Measurements from ENCODE around the gene TCF12.

TCF12 gene

GRCh38 chr15:56893364-56893678 lies 25.1 kb upstream of the TCF12 start:
- peaks cover 9% of the 10 kb centered on the region for H3K4me1 Mint-ChIP-seq (ENCODE audit: low read depth)
- H3K27me3 Mint-ChIP-seq: peaks cover 2% of the 10 kb centered on the region
- no peak overlapping the region for H3K4me3 Mint-ChIP-seq
- H3K9me3 Mint-ChIP-seq (ENCODE audit: low read depth): no peaks in the 10 kb centered on the region
- H3K27ac Mint-ChIP-seq: no peak overlapping the region
- H3K36me3 Mint-ChIP-seq: peaks cover 6% of the 10 kb centered on the region

- peaks cover 6% of the 10 kb centered on the region for H3K36me3 Mint-ChIP-seq
- H3K4me1 Mint-ChIP-seq (ENCODE audit: low read depth): no peaks in the 10 kb centered on the region
- peaks cover 4% of the 10 kb centered on the region for H3K27me3 Mint-ChIP-seq
- H3K4me3 Mint-ChIP-seq: no peak overlapping the region
- H3K27ac Mint-ChIP-seq: no peak overlapping the region
- no peaks in the 10 kb centered on the region for H3K9me3 Mint-ChIP-seq (ENCODE audit: low read depth)
These were observed 23.8 kb upstream of the TCF12 start for GRCh38 chr15:56894601-56895000.

GRCh38 chr15:56901931-56902330 lies 16.5 kb upstream of the TCF12 start:
- Mint-ChIP-seq H3K27ac (no peak overlapping the region), H3K36me3 (peaks cover 3% of the 10 kb centered on the region), H3K4me3 (no peak overlapping the region), H3K27me3 (peaks cover 4% of the 10 kb centered on the region), H3K9me3 (ENCODE audit: low read depth) (no peaks in the 10 kb centered on the region), H3K4me1 (ENCODE audit: low read depth) (peaks cover 4% of the 10 kb centered on the region)

- no peaks in the 10 kb centered on the region for H3K9me3 Mint-ChIP-seq (ENCODE audit: low read depth)
- peak overlapping the region; percentile 12 for H3K4me3 Mint-ChIP-seq
- H3K4me1 Mint-ChIP-seq (ENCODE audit: low read depth): peaks cover 10% of the 10 kb centered on the region
- no peak overlapping the region for H3K27ac Mint-ChIP-seq
- H3K36me3 Mint-ChIP-seq: peaks cover 4% of the 10 kb centered on the region
- H3K27me3 Mint-ChIP-seq: no peaks in the 10 kb centered on the region
These were observed 11.7 kb upstream of the TCF12 start for GRCh38 chr15:56906766-56907165.

- Mint-ChIP-seq H3K27ac (no peak overlapping the region), H3K9me3 (ENCODE audit: low read depth) (no peaks in the 10 kb centered on the region), H3K4me1 (ENCODE audit: low read depth) (peaks cover 13% of the 10 kb centered on the region), H3K27me3 (no peaks in the 10 kb centered on the region), H3K4me3 (no peak overlapping the region), H3K36me3 (peaks cover 4% of the 10 kb centered on the region)
These were observed 7.6 kb upstream of the TCF12 start for GRCh38 chr15:56910801-56911200.

GRCh38 chr15:56913241-56913640 lies 5.2 kb upstream of the TCF12 start:
- Mint-ChIP-seq H3K4me3 (no peak overlapping the region), H3K9me3 (ENCODE audit: low read depth) (no peaks in the 10 kb centered on the region), H3K36me3 (peaks cover 4% of the 10 kb centered on the region), H3K4me1 (ENCODE audit: low read depth) (peaks cover 18% of the 10 kb centered on the region), H3K27me3 (no peaks in the 10 kb centered on the region), H3K27ac (no peak overlapping the region)

GRCh38 chr15:56913670-56914069 lies 4.8 kb upstream of the TCF12 start:
- Mint-ChIP-seq H3K4me3 (no peak overlapping the region), H3K9me3 (ENCODE audit: low read depth) (no peaks in the 10 kb centered on the region), H3K36me3 (peaks cover 4% of the 10 kb centered on the region), H3K27ac (no peak overlapping the region), H3K27me3 (no peaks in the 10 kb centered on the region), H3K4me1 (ENCODE audit: low read depth) (peaks cover 18% of the 10 kb centered on the region)

GRCh38 chr15:56915888-56916287 lies 2.6 kb upstream of the TCF12 start:
- H3K9me3 Mint-ChIP-seq (ENCODE audit: low read depth): no peaks in the 10 kb centered on the region
- no peak overlapping the region for H3K4me3 Mint-ChIP-seq
- H3K4me1 Mint-ChIP-seq (ENCODE audit: low read depth): peaks cover 30% of the 10 kb centered on the region
- H3K36me3 Mint-ChIP-seq: peaks cover 4% of the 10 kb centered on the region
- no peak overlapping the region for H3K27ac Mint-ChIP-seq
- H3K27me3 Mint-ChIP-seq: no peaks in the 10 kb centered on the region

- peaks cover 33% of the 10 kb centered on the region for H3K4me1 Mint-ChIP-seq (ENCODE audit: low read depth)
- H3K27me3 Mint-ChIP-seq: no peaks in the 10 kb centered on the region
- no peaks in the 10 kb centered on the region for H3K9me3 Mint-ChIP-seq (ENCODE audit: low read depth)
- no peak overlapping the region for H3K27ac Mint-ChIP-seq
- H3K4me3 Mint-ChIP-seq: peak overlapping the region; percentile 83
- peaks cover 4% of the 10 kb centered on the region for H3K36me3 Mint-ChIP-seq
These were observed 1.5 kb upstream of the TCF12 start for GRCh38 chr15:56916825-56917477.

- H3K36me3 Mint-ChIP-seq: peaks cover 4% of the 10 kb centered on the region
- peaks cover 37% of the 10 kb centered on the region for H3K4me1 Mint-ChIP-seq (ENCODE audit: low read depth)
These were observed 795 bp upstream of the TCF12 start for GRCh38 chr15:56917652-56918045.

GRCh38 chr15:56919031-56919608 lies 676 bp downstream of the TCF12 start:
- no peaks in the 10 kb centered on the region for H3K27me3 Mint-ChIP-seq
- peak overlapping the region; percentile 54 for H3K27ac Mint-ChIP-seq
- peaks cover 50% of the 10 kb centered on the region for H3K4me1 Mint-ChIP-seq (ENCODE audit: low read depth)
- peak overlapping the region; percentile 97 for H3K4me3 Mint-ChIP-seq
- peaks cover 12% of the 10 kb centered on the region for H3K36me3 Mint-ChIP-seq
- H3K9me3 Mint-ChIP-seq (ENCODE audit: low read depth): no peaks in the 10 kb centered on the region

More at GRCh38 chr15:56917652-56918045, 795 bp upstream of the TCF12 start:
- H3K27me3 Mint-ChIP-seq: no peaks in the 10 kb centered on the region
- H3K27ac Mint-ChIP-seq: peak overlapping the region; percentile 66
- H3K4me3 Mint-ChIP-seq: peak overlapping the region; percentile 83
- H3K9me3 Mint-ChIP-seq (ENCODE audit: low read depth): no peaks in the 10 kb centered on the region

- Mint-ChIP-seq H3K27me3 (no peaks in the 10 kb centered on the region), H3K27ac (peak overlapping the region; percentile 95), H3K4me1 (ENCODE audit: low read depth) (peaks cover 55% of the 10 kb centered on the region), H3K4me3 (peak overlapping the region; percentile 97), H3K36me3 (peaks cover 12% of the 10 kb centered on the region), H3K9me3 (ENCODE audit: low read depth) (no peaks in the 10 kb centered on the region)
These were observed 1.3 kb downstream of the TCF12 start for GRCh38 chr15:56919609-56920366.

- H3K27ac Mint-ChIP-seq: peak overlapping the region; percentile 95
- peaks cover 57% of the 10 kb centered on the region for H3K4me1 Mint-ChIP-seq (ENCODE audit: low read depth)
These were observed 1.9 kb downstream of the TCF12 start for GRCh38 chr15:56920367-56920627.

GRCh38 chr15:56923174-56923591 lies 4.7 kb downstream of the TCF12 start:
- Mint-ChIP-seq H3K36me3 (peaks cover 20% of the 10 kb centered on the region), H3K4me1 (ENCODE audit: low read depth) (peaks cover 65% of the 10 kb centered on the region), H3K27ac (peak overlapping the region; percentile 54), H3K27me3 (no peaks in the 10 kb centered on the region), H3K9me3 (ENCODE audit: low read depth) (no peaks in the 10 kb centered on the region), H3K4me3 (no peak overlapping the region)

More at GRCh38 chr15:56920367-56920627, 1.9 kb downstream of the TCF12 start:
- Mint-ChIP-seq H3K9me3 (ENCODE audit: low read depth) (no peaks in the 10 kb centered on the region), H3K27me3 (no peaks in the 10 kb centered on the region), H3K36me3 (peaks cover 12% of the 10 kb centered on the region), H3K4me3 (peak overlapping the region; percentile 97)

- Mint-ChIP-seq H3K36me3 (peaks cover 18% of the 10 kb centered on the region), H3K4me3 (no peak overlapping the region)
These were observed 9.4 kb downstream of the TCF12 start for GRCh38 chr15:56927816-56928215.

More at GRCh38 chr15:56927816-56928215, 9.4 kb downstream of the TCF12 start:
- no peaks in the 10 kb centered on the region for H3K27me3 Mint-ChIP-seq
- H3K27ac Mint-ChIP-seq: peak overlapping the region; percentile 3
- H3K9me3 Mint-ChIP-seq (ENCODE audit: low read depth): no peaks in the 10 kb centered on the region
- peaks cover 85% of the 10 kb centered on the region for H3K4me1 Mint-ChIP-seq (ENCODE audit: low read depth)

All from activated naive CD8-positive, alpha-beta T cell (primary cell).